HS-27A (cell line): ENCODE results near the gene CDH11.
A peak's percentile ranks its signal among the peaks of the same experiment; 100 is the strongest.

ENCODE experiments used
- DNase-seq: peaks from one replicate; pipeline ENCODE4 v3.0.0-alpha.2; 2012; ENCODE audit warnings: low read depth, missing footprints

CDH11 gene

GRCh38 chr16:65032387-65032786 lies 89.5 kb downstream of the CDH11 start:
- DNase-seq, result no peak

DNA sequence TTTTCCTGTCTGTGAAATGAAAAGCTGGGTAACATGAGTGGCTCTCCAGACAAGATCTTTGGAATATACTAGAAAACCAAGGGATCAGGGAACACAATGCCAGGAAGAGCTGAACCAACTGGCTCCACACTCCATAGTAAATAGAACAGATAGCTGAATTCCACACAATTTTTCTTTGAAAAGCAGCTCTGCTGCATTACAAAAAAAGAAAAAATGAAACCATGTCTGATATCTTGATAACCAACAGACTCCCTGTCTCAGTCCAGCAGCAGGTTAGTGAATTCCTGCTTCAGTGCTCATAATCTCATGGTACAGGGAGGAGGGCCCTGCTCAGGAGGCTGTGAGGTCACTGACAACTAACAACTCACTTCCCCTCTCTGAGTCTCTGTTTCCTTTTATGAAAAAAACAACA lies 97.1 kb downstream of the CDH11 start:
- DNase-seq, result no peak

GRCh38 chr16:65023802-65024201 lies 98.1 kb downstream of the CDH11 start:
- DNase-seq, result no peak

DNA sequence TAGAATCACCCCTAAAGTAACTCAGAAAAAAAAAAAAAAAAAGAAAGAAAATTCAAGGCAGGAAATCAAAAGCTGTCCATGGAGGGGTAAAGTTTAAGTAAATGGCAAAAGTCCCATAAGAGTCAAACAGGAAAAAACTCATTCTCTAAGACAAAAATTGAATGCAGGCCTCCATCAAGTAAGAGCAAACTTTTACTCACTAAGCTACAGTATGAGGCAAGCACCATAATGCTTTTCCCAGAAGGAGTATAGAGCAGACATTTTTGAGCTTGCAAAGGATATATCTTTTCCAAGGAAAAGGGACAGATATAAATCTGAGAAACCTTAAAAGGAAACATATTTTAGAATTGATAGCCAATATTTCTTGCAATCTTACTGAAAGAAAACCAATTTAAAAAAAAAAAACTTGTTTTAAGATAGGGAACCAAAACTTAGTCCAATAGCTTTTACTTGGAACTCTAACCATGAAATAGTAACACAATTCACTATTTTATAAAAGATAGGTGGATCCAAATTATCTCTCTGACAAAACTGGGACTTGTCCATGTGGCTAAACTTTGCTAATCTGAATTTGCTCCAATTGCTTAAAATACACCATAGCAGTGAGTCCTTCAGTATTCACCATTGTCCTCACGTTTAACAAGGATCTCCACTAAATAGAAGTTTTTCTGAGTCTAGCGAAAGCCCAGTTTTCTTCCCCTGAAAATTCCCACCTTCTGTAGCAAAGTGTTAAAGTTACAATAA lies 99.8 kb downstream of the CDH11 start:
- no peak for DNase-seq

- DNase-seq, result no peak
These were observed 105.1 kb downstream of the CDH11 start for GRCh38 chr16:65016754-65017153.

- no peak for DNase-seq
These were observed 106.3 kb downstream of the CDH11 start for GRCh38 chr16:65015599-65015998.

DNA sequence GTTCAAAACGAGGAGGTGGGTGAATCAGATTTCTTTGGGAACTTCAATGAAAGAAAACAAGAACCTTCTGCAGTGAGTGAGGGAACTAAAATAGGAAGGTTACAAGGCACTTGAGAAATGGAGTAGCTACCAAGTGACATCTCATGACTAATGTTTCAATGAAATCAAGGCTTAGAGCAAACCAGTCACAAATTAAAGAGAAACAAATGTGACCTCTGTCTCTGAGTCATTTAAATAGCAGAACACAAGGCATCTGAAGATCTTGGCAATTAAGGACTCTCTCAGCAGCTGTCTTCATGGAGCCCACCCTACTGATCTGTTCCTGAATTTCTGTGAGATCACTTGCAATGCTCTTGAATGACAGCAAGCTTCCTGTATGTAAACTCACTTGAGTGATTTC lies 109.5 kb downstream of the CDH11 start:
- no peak for DNase-seq

- DNase-seq, result no peak
These were observed 111.7 kb downstream of the CDH11 start for GRCh38 chr16:65010125-65010524.

DNA sequence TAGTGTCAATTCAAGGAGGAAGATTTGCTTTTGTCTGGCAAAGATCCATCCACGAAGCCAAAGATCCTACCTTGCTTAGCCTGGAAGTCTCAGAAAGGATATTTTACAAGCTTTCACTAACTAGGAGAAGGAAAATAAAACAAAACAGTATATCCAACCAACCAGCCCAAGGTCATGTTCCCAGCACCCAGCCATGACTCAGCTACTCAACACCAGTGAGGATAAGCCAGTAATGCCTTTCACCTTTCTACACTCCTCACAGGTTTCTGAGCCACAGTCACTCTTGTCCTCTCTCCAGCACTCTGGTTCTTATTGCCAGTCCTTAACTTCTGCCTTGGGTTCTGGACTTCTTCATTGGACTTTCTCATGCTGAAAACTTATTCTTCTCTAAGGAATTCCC lies 116.2 kb downstream of the CDH11 start:
- DNase-seq, result no peak

DNA sequence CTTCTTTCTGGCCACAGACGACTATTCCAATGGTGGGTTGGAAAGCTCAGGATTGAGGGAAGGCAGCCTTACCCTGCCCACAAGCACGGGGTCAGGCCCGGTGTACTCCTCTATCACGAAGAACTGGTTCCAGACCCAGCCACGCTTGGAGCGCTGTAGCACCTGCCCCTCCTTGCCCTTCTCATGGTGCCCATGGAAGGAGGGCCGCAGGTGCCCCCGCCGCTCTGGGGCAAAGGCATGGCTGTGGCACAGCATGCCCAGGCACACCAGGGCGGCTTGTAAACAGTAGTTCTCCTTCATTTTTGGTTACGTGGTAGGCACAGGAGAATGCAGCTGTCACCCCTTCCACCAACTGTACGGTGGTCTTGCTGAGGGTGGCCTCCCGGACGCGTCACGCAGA lies 117.3 kb downstream of the CDH11 start:
- no peak for DNase-seq

- no peak for DNase-seq
These were observed 118.2 kb downstream of the CDH11 start for GRCh38 chr16:65003621-65004020.

DNA sequence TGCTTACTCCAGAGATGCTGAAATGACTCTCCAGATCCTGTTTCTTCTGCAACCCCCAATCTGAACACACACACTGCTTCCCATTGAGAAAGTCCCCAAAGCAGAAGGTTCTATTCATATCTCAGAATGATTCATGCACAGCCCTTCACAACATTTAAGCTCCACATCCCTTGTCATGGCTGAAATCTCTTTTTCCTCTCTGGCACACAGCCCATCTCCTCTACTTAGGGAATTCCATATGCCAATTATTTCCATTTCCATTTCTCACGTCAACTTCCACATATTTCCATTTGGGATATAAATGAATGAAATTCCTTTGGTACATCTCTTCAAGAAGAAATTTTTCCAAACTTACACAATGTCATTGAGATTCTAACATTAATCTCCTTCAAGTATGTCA lies 119.6 kb downstream of the CDH11 start:
- DNase-seq, result peak; percentile 34

GRCh38 chr16:65000654-65001053 lies 121.2 kb downstream of the CDH11 start:
- DNase-seq, result no peak

- no peak for DNase-seq
These were observed 124.1 kb downstream of the CDH11 start for GRCh38 chr16:64997751-64998150.

- DNase-seq, result no peak
These were observed 124.7 kb downstream of the CDH11 start for GRCh38 chr16:64997121-64997520.

DNA sequence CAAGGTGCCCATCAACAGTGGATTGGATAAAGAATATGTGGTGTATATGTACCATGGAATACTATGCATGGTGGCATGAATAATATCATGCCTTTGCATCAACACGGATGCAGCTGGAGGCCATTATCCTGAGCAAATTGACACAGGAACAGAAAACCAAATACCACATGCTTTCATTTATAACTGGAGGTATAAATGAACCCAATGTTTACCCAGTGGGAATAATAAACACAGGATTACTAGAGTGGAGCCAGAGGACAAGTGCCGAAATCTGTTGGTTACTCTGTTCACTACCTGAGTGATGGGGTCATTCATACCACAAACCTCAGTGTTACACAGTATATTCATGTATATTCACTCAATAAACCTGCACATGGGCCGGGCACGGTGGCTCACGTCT lies 125.2 kb downstream of the CDH11 start:
- DNase-seq, result no peak

- DNase-seq, result no peak
These were observed 128.4 kb downstream of the CDH11 start for GRCh38 chr16:64993464-64993863.

DNA sequence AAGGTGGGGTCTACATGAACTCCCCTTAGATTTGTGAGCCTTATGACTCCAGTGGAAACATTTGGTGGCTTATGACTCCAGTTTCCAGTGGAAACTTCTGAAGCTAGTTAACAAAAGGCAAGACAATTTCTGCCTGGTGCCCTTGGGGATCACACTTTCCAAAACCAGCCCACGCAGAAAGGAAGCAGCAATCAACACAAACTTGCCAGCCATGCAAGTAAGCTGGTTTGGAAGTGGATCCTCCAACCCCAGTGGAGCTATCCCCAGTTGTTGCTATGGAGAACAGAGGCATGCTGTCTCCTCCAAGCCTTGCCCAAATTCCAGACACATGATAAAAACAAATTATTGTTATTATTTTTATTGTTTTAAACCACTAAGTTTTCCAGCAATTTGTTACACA lies 130.9 kb downstream of the CDH11 start:
- DNase-seq, result no peak

DNA sequence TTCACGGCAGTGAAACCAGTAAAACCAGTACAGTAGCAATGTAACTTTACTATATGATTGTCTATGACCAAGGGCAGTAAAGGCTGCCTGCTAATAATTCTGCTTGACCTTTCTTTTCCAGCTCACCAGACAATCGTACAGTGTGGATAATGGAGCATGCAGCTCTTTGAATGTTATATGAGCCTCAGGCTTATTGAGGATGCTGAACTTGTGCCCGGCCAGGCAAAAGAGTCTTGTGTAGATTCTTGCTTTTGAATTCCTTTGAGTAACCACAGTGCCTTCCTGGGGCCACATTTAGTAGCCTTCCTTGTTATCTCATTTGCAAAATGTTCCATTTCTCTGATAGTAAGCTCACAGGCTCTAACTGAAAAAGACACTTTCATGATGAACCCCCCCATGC lies 131.8 kb downstream of the CDH11 start:
- no peak for DNase-seq

DNA sequence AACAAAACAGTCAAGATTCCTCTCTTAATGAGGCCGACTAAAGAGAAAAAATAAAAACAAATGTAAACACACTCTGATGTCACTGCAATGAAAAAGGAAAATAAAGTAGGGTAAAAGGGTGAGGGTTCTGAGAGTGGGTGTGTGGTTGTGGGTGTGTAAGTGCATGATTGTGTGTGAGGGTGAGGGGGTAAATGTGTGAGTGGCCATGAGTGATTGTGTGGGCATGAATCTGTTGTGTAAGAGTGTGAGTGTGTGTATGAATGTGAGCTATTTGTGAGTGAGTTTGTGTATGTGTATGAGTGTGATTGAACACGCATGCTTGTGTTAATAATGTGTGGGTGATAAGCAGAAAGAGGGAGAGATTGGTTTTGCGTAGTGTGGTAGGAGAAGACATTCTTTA lies 132.8 kb downstream of the CDH11 start:
- DNase-seq, result no peak

- peak; percentile 59 for DNase-seq
These were observed 137.9 kb downstream of the CDH11 start for GRCh38 chr16:64983963-64984362.

- no peak for DNase-seq
These were observed 138.6 kb downstream of the CDH11 start for GRCh38 chr16:64983231-64983630.

- no peak for DNase-seq
These were observed 139.3 kb downstream of the CDH11 start for GRCh38 chr16:64982581-64982980.

- no peak for DNase-seq
These were observed 140.1 kb downstream of the CDH11 start for GRCh38 chr16:64981568-64982281.
